AG10803 (cell line): Measurements from ENCODE around the gene HACL1.

Experiments used
- DNase-seq: peaks from one replicate; pipeline ENCODE4 v3.0.0; 2010; ENCODE audit warnings: low read depth
- H3K4me3 ChIP-seq: 2 replicates; pipeline ENCODE4 v1.5.1; 2011; ENCODE audit warnings: mild to moderate bottlenecking, low read length, control low read depth
- TF ChIP-seq, protein P1 (sequence below): conservative IDR thresholded peaks from 2 replicates; pipeline ENCODE4 v1.5.1; 2011; ENCODE audit warnings: mild to moderate bottlenecking, low read length, control low read depth, inconsistent platforms

Gene HACL1

DNA sequence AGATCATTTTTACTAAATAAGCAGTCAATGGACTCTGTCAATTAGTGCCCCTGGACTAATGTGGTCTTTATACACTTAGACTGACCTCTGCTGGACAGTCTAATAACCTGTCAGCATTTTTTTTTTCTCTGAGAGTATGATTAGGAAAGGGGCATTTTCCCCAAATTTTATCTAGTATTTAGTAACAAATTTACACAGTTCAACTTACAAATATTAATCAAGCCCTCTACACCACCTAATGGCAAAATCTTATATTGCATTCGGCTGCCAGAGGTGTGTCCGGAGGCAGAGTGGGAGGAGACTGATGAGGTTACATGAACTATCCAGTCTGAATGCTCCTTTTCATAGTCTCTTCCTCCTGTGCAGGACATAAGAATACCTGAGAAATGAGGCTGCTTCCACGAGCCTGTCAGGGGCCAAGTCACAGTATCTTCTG is 43.8 kb downstream of the HACL1 start:
- TF ChIP-seq, protein P1, sequence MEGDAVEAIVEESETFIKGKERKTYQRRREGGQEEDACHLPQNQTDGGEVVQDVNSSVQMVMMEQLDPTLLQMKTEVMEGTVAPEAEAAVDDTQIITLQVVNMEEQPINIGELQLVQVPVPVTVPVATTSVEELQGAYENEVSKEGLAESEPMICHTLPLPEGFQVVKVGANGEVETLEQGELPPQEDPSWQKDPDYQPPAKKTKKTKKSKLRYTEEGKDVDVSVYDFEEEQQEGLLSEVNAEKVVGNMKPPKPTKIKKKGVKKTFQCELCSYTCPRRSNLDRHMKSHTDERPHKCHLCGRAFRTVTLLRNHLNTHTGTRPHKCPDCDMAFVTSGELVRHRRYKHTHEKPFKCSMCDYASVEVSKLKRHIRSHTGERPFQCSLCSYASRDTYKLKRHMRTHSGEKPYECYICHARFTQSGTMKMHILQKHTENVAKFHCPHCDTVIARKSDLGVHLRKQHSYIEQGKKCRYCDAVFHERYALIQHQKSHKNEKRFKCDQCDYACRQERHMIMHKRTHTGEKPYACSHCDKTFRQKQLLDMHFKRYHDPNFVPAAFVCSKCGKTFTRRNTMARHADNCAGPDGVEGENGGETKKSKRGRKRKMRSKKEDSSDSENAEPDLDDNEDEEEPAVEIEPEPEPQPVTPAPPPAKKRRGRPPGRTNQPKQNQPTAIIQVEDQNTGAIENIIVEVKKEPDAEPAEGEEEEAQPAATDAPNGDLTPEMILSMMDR, result peak; percentile 58
- peak; percentile 73 for DNase-seq
- no peak overlapping the region for H3K4me3 ChIP-seq

DNA sequence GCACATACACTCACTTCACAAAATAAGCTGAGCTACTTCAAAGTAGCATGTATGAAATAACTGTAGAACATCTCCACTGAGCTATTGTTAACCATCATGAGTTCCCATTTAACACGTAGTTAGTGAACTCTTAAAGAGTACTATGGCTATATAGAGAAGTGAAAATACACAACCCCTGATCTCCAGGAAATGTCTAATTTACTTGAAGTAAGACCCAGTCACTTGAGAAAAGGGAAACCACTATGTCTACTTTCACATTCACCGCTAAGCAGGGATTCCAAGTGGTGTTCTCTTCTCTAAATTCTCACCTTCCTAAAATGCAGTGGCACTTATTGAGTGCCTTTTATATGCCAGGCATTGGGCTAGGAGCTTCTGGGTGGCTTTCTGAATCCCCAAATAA is 44.9 kb downstream of the HACL1 start:
- H3K4me3 ChIP-seq, result no peak overlapping the region
- DNase-seq, result no peak
- TF ChIP-seq, protein P1, result no peak

DNA sequence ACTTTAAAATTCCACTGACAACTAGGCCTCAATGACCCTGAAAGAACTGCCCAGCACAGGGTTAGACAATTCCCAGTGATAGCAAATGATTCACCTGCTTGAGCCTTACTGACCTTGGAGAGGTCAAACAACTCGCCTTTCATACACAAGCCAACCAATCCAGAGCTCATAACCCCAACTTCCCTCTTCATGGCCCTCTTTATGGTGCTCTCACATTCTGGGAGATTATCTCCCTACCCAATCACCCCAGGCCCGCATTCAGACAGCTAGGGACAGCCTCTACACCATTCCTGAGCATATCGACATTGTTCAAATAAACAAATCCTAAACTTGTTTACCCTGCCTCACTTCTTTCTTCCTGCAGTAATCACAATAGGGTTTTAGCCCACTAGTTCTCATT is 47.6 kb downstream of the HACL1 start:
- DNase-seq, result no peak
- no peak overlapping the region for H3K4me3 ChIP-seq
- TF ChIP-seq, protein P1, result no peak

DNA sequence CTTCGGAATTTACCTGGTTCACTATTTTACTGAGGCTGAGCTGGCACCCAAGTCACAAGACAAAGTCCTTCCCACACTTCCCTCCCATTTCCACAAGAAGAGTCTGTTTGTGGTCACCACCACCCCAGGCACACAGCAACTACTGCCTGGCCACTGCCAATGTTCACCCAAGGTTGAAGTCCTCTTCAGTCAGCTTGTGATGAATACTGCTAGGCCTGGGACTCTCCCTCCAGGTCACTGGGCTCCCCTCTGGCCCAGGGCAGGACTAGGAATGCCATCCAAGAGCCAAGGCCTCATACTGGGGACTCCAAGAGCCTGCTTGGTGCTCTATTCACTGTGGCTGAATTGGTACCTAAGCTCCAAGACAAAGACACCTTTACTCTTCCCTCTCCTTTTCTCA is 49.5 kb downstream of the HACL1 start:
- DNase-seq, result no peak
- H3K4me3 ChIP-seq, result no peak overlapping the region
- TF ChIP-seq, protein P1, result no peak

DNA sequence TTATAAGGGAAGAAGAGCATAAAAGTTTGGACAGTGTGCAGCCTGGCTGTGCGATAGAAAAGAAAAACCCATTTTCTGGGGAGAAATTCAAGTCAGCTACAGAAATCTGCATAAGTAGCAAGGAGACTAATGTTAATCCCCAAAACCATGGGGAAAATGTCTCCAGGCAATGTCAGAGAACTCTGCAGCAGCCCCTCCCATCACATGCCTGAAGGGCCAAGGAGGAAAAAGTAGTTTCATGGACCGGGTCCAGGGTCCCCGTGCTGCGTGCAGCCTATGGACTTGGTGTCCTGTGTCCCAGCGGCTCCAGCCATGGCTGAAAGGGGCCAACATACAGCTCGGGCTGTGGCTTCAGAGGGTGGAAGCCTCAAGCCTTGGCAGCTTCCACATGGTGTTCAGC is 51.5 kb downstream of the HACL1 start:
- no peak overlapping the region for H3K4me3 ChIP-seq
- no peak for DNase-seq
- TF ChIP-seq, protein P1, result no peak

DNA sequence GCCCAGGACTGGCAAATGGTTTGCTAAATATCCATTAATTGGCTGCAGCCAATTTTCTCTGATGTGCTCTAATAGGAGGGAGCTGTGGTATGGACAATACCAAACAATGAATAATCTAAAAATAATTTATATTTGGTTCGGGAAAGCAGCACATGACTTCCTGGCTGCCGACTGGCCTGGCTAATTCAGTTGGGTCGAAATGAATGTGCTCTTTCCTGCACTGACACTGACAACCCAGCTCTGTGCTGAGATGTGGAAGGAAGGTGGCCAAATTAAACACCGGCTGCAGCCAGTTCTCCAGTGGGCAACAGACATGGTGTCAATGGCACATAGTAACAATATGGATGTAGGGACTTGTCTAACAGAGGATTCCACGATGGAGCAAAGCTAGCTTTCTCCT is 58.8 kb downstream of the HACL1 start:
- no peak for DNase-seq
- TF ChIP-seq, protein P1, result no peak
- no peak overlapping the region for H3K4me3 ChIP-seq

DNA sequence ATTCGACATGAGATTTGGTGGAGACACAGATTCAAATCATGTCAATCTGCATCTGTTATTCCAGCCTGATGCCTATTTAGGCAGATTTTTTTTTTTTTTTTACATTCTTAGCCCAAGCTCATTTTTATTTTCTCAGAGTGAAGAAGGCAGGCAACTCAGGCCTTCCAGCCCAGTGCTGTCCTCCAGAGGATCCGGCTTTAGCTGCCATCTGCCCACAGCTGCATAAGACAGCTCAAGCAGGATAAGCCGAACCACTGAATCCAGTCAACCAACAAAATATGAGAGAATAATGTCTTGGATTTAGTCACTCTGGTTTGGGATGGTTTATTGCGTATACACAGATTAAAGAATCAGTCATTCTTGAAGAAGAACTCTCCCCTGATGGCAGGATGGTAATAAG is 60.0 kb downstream of the HACL1 start:
- no peak overlapping the region for H3K4me3 ChIP-seq
- no peak for DNase-seq
- TF ChIP-seq, protein P1, result no peak
